ENCODE data around the gene IP6K2.

Gene IP6K2

DNA sequence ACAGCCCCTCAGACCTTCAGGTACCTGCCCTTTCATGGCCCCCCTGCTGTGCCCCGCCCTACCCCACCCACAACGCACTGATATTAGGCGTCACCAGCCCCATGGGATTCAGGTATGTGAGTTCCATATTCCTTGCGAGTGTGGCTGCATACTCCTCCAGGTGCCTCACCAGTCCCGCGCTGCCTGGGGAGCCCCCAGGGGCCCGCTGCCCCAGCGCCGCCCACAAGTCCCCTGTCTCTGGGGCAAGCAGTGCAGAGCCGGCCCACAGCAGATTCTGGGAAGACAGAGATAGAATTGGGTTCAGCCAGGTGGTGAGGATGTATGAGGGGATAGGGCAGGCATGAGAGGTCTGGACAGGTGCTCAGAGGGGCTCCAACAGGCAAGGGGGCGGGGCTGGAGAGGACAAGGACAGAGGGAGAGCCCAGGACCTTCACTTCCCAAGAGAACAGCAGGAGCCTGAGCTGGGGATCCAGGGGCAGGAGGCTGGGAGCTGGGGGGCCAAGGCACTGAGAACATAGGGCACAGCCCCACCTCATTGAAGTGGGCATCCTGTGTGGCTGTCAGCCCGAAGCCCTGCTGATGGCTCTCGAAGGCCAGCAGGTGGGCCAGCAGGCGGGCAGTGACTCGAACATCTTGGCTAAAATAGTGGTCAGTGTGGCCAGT is 68.7 kb downstream of the IP6K2 start:
- TF ChIP-seq, protein P1, sequence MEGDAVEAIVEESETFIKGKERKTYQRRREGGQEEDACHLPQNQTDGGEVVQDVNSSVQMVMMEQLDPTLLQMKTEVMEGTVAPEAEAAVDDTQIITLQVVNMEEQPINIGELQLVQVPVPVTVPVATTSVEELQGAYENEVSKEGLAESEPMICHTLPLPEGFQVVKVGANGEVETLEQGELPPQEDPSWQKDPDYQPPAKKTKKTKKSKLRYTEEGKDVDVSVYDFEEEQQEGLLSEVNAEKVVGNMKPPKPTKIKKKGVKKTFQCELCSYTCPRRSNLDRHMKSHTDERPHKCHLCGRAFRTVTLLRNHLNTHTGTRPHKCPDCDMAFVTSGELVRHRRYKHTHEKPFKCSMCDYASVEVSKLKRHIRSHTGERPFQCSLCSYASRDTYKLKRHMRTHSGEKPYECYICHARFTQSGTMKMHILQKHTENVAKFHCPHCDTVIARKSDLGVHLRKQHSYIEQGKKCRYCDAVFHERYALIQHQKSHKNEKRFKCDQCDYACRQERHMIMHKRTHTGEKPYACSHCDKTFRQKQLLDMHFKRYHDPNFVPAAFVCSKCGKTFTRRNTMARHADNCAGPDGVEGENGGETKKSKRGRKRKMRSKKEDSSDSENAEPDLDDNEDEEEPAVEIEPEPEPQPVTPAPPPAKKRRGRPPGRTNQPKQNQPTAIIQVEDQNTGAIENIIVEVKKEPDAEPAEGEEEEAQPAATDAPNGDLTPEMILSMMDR (IDR thresholded peaks at IDR 0.05; ENCODE audit: control extremely low read depth, extremely low read depth, low read depth, missing control alignments): no peak
- ChIA-PET POLR2A (interaction anchor here (0.6 kb wide), 1 partner anchor 142 kb away, joined by 4 read pairs; no protein-coding TSS in a partner anchor), CTCF (interaction anchor here (1.8 to 2.1 kb wide), 2 partner anchors 14 to 212 kb away, joined by 5 to 7 read pairs; partner anchors contain the start of gene SLC26A6)
- no peak for DNase-seq (ENCODE audit: extremely low spot score)

DNA sequence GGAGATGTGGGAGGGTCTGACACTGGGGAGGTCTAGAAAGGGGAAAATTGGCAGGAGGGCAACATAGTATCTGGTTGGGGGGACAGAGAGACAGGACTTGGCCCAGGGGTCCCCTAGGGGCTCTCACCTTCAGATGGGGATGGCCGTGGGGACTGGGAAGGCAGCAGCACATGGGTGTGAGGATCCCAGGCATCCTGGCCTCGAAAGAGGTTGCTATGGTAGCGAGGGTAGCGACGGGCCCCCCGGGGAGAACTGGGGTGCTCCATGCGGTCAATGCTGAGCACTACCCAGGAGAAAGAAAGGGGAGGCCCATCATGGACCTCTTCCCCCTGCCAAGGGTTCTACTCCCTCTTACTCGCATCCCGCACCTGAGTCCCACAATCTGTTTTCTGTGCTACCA is 69.3 kb downstream of the IP6K2 start:
- TF ChIP-seq, protein P1 (IDR thresholded peaks at IDR 0.05; ENCODE audit: control extremely low read depth, extremely low read depth, low read depth, missing control alignments): no peak
- CTCF ChIA-PET: no interaction called here
- DNase-seq (ENCODE audit: extremely low spot score): no peak
- POLR2A ChIA-PET: interaction anchor here (0.6 kb wide), 1 partner anchor 141 kb away, joined by 4 read pairs; no protein-coding TSS in a partner anchor

DNA sequence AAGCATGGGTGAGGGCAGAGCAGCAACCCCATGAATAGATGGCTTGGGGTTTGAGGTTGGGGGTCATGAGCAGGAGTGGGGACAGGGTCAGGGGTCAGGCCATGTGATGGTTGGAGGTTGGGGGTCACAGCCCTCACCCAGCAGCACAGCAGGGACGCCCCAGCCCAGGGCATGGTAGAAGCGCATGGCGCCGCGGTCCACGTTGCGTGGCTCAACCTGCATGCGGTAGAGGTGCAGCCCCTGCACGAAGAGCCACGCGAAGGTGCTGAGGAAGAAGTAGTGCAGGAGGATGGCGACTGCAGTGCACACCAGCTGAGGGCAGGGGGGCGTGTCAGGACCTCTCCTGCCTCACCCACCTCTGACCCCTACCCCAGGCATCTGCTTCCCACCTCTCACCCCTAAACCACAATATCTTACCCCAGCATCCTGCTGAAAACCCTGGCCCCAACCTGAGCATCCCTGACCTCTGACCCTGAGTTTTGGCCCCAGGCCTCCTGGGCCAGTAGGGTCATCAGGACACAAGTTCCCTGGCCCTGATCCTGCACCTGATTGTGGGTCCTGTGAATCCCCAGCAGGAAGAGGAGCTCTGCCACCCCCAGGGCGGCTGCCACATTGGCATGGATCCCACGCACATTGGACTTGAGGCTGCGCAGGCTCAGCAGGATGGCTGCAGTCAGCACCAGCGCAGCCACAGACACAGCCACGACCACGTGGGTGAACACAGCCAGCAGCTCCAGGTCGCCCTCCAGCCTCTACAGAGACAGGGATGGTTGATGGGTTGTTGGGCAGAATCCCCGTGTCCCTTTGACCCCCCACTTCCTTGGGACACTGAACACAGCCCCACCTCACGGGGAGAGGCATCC is 71.9 kb downstream of the IP6K2 start:
- ChIA-PET POLR2A (no interaction called here), CTCF (interaction anchor here (1.0 to 1.6 kb wide), 2 partner anchors 9 to 19 kb away, joined by 3 read pairs; no protein-coding TSS in a partner anchor)
- TF ChIP-seq, protein P1 (IDR thresholded peaks at IDR 0.05; ENCODE audit: control extremely low read depth, extremely low read depth, low read depth, missing control alignments): no peak
- DNase-seq (ENCODE audit: extremely low spot score): no peak

DNA sequence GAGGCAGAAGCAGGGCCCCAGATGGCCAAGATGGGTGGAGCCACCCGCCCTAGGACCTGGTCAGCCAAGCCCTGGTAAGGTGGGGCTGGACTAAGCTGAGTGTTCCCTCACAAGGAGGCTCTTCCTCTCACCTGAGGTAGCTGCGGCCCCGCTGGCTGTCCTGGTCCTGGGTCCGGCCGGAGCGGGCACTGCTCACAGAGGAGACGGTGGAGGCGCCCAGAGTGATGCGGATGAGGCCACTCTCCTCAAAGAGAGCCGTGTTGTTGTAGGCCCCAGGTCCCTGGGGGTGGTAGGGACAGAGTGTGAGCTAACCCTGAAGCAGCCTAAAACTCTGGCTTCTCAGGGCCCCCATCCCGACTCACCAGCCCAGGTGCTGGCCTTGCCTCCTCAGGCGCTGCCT is 74.4 kb downstream of the IP6K2 start:
- DNase-seq (ENCODE audit: extremely low spot score): no peak
- TF ChIP-seq, protein P1 (IDR thresholded peaks at IDR 0.05; ENCODE audit: control extremely low read depth, extremely low read depth, low read depth, missing control alignments): no peak
- ChIA-PET CTCF (interaction anchor here (1.0 kb wide), 1 partner anchor 22 kb away, joined by 3 read pairs; no protein-coding TSS in a partner anchor), POLR2A (no interaction called here)

DNA sequence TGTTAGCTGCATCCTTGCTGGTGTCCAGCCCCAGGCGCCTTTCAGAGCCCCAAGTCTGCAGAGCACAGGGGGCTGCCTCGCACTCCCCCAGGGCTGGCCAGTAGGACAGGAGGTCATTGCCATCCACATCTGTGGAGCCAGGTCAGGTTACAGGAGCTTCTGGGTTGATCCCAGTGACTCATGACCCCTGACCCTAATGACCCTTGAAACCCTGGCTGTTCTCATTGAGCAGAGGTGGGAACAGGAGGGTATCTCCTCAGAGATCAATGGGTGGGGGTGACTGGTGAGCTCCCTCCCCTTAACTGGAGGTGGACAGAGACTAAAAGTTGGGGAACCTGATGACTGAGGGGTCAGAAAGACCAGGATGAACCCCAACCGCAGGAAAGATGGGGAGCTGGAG is 75.6 kb downstream of the IP6K2 start:
- ChIA-PET POLR2A (no interaction called here), CTCF (no interaction called here)
- TF ChIP-seq, protein P1 (IDR thresholded peaks at IDR 0.05; ENCODE audit: control extremely low read depth, extremely low read depth, low read depth, missing control alignments): no peak
- no peak for DNase-seq (ENCODE audit: extremely low spot score)

DNA sequence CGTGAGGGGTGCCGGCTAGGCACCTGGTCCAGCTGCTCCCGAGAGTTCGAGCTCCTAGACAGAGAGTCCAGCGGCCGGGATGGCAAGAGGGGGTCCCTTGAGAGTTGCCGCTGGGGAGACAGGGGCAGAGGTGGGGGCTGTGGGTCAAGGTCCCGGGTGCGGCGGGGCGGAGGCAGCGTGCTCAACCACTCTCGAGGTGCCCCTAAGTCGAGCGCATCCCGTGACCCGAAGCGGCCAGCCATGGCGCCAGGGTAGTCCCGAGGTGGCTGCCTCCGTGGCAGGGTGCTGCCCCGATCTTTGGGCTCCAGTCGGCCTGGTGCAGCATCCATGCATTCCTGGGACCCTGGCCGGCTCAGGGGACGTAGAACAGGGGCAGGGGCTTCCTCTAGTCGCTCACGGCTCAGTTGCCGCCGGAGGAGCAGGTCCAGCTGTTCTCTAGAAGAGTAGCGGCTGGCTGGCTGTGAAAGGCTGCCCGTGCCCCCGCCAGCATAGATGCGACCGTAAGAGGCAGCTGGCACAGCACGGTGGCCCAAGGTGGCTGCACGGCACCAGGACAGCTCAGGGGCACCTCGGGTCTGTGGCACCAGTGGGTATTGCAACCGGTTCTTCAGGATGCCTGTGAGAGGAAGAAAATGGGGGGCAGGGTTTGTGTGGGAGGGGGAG is 76.9 kb downstream of the IP6K2 start:
- ChIA-PET CTCF (no interaction called here), POLR2A (no interaction called here)
- TF ChIP-seq, protein P1 (IDR thresholded peaks at IDR 0.05; ENCODE audit: control extremely low read depth, extremely low read depth, low read depth, missing control alignments): no peak
- DNase-seq (ENCODE audit: extremely low spot score): no peak
